NCI-H345 treated with DMSO at 0.1 percent for 48 hours (cell line): ENCODE results near the gene CSNK1E.

ENCODE experiments used
- DNase-seq: peaks from one replicate; lab custom pipeline; 2025; ENCODE audit not compliant: unreplicated experiment; lab: John Stamatoyannopoulos, UW

CSNK1E gene

DNA sequence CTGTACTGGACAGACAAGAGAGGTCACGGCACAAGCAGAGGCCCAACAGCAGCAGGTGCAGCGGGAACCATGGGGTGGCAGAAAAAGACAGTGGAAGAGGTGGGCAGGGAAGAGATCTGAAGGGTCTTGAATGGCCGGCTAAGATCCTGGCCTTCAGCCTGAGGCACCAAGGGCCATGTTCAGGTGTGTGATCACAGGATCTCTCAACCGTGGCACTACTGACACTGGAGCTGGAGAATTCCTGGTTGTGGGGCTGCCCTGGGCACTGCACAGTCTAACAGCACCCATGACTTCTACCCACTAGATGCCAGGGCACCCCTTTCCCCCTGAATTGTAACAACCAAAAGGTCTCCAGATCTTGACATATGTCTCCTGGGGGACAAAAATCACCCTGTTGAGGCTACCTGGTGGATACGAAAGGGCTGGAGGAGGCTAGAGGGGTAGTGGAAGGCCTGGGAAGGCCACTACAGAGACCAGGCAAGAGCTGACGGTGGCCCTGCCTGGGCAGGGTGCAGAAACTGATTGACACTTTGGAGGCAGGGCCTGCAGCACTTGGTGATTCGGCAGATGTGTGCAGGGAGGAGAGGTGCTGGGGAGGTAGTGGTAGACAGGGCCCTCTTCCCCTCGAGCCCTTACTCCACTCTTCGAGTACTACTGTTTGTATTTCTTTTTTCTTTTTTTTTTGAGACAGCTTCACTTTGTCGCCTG, 8.3 kb downstream of the CSNK1E start:
- DNase-seq: no peak

DNA sequence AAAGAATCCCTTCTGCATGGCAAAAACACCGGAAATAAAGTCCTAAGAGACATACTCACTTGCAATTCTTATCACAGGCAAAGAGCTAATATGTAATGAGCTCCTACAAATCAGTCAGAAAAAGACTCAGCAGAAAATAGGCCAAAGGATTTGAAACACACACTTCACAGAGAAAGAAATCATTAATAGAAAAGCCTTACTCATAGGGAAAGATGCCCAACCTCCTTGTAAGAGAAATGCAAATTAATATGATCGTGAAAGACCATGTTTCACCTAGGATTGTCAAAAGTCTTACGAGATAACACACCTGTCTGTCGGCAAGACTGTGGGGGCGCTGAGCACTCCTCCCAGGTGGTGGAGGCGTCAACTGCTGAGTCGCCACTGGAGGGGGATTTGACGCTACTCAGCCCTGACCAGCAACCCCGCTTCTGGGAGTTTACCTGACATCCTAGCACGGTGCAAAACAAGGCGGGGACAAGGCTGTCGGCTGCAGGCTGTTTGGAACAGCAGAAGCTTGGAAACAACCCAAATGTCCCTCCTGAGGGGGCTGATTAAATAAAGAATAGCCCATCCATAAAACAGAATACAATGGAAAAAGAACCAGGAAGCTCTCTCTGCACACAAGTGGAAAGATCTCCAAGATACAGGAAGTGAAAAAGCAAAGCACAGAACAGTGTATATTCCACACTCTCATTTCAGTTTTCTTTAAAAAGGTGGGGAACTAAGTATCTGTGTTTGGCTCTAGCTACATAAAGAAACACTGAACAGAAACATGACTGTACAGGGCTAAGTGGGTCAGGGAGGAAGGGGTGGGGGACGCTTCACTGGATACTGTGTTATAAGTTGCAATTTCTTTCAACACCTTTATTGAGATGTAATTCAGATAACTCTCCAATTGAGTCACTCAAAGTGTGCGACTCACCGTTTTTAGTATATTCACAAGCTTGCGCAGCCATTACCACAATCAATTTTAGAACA, 11.5 kb downstream of the CSNK1E start:
- peak; percentile 63 for DNase-seq

DNA sequence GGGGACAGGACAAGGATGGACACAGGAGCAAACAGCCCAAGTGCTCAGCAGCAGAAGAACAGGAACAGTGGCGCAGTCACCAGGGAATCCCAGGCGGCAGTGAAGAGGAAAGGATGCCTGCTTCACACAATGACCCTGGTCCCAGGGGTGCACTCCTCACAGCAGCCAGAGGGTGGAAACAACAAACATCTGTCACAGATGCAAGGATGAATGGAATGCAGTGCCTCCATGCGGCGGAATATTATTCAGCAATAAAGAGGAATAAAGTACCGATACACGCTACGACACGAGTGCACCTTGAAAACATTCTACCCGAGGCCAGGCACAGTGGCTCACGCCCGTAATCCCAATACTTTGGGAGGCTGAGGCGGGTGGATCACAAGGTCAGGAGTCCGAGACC, 12.7 kb downstream of the CSNK1E start:
- DNase-seq: no peak

DNA sequence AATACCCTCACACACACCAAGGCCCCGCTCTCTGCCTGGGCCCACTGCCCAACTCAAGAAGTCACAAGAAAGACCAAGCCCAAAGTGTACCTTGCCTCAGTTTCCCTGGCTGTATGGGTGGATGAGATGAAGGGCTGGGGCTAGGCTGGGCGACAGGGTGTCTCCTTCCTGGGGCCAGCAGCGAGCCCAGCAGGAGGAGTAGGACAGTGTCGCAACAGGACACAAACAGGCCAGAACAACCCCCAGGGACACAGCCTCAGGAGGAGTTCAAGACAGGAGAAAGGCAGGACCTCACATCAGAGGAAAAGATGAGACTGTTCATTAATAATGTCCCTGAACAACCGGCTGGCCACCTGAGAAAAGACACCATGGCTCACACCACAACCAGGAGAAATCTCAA, 13.3 kb downstream of the CSNK1E start:
- DNase-seq: no peak

DNA sequence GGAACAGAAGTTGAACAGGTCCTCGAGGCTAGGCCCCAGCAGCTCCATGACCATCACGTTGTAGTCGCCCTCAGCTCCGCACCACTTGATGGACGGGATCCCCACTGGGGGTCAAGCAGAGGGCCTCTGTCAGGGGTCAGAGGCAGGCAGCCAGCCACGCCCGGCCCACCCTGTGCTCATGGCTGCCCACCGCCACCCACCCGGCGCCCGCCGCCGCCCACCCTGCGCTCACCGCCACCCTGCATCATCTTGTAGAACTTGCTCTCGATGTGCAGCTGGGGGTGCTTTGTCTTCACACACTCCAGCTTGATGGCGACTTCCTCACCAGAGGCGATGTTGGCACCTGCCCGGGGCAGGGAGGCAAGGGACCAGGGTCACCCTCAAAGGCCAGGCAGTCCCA, 14.3 kb downstream of the CSNK1E start:
- no peak for DNase-seq

DNA sequence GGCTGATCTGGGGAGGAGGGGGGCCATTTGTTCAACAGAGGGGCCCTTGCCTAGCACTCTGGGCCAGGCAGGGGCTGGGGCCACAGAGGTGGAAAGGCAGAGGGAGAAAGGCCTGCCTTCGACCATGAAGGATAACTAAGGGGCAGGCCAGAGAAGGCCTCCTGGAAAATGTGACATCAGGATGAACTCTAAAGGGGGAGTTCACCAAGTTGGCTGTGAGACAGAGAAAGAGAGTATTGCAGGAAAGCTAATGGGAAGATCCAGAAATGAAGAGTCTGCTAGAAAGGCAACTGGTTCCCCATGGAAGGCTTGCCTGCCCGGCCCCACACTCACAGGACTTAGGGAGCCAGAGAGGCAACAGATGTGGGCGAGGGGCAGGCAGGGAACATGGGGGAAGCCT, 16.3 kb downstream of the CSNK1E start:
- no peak for DNase-seq

DNA sequence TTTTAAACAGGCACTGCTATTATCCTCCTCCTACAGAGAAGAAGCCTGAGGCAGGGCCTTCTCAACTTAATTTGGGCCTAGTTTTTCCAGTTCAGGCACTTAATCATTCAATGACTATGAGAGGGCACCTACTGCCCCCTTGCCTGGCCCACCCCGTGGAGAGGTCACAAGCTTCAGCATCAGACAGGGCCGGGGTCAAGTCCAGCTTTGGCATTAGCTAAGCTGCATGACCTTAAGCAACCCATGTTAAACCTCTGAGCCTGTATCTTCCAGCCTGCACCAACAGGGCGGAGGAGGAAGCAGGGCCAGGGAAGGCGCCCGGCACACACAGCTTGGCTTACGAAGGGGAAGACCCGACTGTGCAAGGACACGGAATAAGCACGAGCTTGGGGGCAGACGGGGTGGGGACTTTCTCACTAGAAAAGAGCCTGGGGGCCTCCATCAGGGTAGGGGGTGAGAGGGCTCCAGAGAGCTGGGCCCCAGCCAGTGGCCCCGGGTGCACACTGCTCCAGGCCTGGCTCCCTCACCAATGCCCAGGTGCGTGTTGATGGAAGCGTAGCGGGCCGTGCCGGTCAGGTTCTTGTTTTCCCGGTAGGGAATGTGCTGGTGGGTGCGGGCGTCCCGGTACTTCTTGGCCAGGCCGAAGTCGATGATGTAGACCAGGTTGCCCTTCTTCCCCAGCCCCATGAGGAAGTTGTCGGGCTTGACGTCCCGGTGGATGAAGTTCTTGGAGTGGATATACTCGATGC, 16.9 kb downstream of the CSNK1E start:
- DNase-seq: no peak

DNA sequence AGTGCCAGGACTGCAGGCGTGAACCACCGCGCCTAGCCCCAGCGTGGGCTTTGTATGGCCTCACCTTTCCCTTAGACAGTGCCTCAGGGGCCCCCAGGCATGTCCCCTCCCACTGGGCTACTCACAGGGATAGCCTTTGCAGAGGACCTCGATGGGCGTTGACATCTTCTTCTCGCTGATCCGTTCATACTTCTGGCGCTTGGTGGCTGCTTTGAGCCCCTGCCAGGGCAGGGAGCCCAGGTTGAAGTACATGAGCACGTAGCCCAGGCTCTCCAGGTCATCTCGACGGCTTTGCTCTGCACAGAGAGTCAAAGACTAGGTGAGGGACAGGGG, 17.5 kb downstream of the CSNK1E start:
- no peak for DNase-seq

DNA sequence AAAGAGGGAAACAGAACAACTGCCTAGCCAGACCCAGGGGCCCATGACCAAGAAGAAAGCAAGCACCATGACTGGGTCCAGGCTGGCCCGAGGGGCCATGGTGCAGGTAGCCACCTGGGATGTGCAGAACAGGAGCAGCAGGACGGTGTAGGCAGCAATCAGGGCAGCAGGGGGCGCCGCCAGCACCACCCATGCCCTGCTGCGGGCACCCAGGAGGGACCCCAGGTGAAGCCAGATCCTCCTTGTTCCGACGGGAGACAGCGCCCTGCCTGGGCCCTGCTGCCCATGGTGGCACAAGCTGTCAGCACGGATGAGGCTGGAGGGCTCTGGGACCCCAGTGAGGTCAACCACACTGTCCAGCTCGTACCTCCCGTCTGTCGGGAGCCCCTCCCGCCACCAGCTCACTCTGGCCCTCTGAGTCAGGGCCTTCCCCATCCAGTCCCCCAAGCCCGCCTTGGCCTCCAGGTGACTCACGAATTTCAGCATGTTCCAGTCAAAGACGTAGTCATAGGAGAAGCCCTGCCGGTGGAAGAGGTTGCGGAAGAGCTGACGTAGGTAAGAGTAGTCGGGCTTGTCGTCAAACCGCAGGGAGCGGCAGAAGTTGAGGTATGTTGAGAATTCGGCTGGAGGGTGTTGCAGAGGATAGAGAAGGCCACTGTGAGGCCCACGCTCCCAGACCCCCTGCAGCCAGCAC, 18.8 kb downstream of the CSNK1E start:
- no peak for DNase-seq

DNA sequence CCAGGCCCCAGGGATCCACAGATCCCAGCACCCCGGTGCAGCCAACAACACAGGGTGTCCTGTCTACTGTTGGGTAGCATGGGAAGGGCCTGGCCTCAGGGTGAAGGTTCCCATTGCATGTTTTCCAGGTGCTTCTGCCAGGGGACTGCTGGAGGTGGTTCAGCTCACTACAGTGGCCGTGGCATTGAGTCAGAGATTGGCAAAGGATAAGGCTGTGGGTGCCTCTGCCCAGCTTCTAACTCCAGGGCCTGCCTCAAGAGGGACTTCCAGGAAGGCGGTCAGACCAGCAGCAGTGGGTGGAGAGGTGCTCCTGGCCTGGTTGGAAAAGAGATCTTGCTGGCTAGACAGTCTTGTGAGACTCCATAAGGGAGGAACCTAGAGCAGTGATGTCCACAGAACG, 20.9 kb downstream of the CSNK1E start:
- DNase-seq: no peak

DNA sequence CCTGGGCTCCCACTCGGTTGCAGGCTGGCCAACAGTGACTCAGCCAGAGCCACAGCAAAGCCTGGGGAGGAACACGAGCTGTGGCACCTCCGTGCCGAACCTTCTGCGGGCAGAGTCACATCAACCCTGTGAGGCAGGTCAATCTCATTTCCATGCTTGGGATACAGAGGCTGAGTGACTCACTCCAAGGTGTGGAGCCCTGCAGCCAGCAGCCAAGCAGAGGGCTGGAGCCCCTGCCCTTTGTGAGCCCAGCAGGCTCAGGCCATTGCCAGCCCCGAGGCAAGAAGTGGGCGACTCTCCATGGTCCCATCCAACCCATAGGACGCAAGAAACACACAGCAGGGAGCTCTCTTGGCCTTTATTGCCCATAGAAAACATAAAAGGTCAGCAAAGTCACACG, 21.4 kb downstream of the CSNK1E start:
- no peak for DNase-seq

DNA sequence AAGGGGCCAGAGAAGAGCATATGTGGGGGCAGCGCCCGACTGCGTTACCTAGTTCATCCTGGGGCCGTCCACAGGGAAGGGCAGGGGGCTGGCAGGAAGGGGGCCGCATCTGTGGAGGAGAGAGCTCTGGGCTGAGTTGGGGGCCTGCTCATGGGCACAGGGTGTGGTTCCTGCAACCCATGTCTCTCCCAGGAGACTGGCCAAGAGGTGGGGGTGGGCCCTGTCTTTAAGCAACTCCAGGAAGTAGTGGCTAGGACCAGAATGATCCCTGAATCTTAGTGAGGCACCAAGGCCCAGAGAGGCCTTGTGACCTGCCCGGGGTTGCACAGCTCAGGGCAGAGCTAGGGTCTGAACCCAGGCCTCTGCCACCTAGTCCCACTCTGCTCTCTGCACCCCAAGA, 21.9 kb downstream of the CSNK1E start:
- DNase-seq: no peak

DNA sequence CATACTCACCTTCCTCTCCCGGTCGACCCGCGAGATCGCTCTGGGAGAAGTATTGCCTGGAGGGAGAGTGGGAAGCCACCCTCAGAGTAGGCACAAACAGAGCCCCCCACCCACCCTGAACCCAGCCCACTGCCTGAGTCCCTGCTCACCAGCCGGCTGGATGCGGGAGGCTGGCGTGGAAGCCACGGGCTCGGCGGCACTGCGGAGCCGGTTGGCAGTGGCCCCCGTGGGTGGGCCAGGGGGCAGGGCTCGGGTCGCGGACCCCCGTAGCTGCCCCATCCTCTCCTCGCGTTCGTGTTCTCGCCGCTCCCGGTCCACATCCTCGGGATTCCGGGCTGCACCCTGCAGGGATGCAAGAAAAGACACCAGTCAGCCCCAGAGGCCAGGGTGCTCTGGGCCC, 23.0 kb downstream of the CSNK1E start:
- no peak for DNase-seq

DNA sequence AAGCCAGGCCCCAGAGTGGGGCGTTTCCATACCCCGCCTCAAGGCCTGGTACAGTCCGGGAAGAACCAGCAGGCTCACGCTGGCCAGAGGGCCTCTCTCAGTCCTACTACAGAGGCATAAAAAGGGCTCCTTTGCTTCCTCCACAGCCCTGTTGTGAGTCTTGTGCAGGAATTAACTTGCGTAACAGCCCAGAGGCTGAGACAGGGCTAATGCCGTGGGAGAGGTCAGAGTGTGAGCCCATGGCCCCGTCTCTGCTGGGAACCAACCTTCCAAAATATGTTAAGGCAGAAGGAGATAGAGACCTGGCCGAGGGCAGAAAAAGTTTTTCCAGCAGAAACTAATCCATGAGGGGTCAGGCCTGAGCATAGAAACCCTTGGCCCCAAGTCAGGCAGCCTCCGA, 24.5 kb downstream of the CSNK1E start:
- no peak for DNase-seq

DNA sequence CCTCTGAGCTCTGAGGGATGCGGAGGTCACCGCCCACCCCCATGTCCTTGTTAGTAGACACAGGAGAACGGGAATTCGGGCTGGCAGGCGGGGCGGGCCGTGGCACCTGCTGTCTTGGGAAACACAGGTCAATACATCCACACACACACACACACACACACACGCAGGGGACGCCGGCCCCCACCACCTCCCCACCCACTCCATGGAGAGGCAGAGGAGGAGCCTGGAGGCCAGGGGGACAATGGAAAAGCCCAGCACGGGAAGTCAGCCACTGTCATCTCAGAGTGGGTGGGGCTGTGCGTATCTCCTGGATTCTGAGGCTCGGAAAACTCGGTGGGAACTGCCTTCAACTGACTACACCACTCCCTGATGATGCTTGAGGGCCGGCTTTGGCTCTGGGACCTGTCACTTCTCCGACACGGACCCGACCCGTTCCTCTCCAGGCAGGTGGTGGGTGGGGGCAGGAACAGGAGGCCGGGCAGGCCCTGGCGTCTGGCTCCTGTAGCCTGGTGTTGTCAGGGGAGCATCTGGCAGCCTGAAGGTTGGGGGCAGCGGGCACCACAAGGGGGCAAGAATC, 25.9 kb downstream of the CSNK1E start:
- DNase-seq: peak; percentile 29

DNA sequence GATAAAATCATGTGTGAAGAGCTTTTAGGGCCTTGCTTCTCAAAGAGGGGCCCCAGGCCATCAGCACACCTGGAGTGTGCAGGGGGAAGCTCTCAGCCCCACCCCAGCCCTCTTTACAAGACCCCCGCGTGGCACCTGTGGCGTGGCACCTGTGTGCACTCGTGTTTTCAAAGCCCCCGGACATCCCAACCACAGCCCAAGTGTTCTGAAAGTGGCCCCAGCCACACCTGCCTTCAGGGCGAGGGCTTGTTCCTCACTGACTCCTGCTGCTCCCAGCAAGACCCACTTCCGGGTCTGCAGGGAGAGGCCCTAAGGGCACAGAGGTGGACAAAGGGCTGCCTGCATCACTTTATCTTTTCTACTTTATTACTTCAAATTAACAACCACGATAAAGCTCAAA, 26.9 kb downstream of the CSNK1E start:
- no peak for DNase-seq

DNA sequence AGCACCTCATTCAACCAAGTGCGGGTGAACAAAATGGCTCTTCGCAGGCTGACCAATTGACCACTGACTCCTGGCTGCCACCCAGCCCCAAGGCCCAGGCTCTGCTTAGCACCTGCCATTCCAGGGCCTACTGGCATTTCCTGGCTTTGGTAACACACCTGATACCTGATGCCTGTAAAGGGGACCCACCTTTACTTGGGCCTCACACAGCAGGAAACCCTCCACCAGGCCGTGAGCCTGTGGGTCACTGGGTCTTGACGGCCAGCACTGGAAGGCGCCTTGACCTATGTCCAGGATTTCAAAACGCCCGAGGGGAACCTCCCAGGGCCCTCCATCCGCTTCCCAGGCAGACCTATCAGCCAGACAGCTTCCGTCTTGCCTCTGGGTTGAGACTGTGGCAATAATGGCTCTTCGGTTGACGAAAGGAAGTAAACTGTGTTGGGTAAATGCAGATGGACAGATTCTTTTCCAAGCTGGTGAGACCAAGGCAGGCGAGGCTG, 27.6 kb downstream of the CSNK1E start:
- DNase-seq: no peak

DNA sequence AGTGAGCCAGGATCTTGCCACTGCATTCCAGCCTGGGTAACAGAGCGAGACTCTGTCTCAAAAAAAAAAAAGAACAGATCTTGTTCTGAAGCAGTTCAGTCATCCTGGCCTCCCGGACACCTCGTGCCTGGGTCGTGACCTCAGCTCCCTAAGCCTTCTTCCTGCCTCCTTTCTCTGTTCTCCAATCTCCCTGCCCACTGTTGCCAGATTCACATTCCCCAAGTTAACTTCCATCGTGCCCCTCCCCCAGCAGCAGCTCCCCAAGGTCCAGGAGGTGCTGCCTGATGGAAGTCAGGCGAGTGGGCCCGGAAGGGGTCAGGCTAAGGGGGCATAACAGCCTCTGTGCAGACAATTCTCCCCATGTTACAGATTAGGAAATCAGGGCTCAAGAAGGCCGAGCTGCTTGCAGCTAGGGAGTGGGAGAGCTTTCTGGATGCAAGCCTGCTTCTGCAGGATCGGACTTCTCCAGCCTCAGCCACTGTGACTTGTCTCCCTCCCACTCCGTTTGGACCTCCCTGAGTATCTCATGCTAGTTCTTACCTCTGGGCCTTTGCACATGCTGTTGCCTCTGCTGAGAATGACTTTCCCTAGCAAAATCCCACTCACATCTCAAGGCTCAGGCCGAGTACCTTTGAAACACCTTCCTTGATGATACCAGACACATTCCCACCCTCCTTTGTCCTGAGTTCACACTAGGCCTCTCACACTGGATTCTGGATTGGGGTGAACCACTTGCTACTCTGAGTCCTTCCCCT, 30.1 kb downstream of the CSNK1E start:
- no peak for DNase-seq

DNA sequence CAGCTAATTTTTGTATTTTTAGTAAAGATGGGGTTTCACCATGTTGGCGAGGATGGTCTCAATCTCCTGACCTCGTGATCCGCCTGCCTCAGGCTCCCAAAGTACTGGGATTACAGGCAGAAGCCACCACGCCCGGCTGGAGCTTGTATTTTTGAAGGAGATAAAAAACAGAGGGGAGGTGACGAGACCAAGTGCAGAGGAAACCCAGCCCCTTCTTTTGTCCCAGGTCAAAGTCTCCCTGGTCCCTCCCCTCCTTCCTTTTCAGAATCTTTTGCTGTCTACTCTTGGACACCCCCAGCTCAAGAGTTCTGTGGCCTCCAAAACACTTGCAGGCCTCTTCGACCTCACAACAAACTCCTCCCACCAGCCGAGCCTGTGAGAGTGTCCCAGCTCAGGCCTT, 32.2 kb downstream of the CSNK1E start:
- DNase-seq: no peak

DNA sequence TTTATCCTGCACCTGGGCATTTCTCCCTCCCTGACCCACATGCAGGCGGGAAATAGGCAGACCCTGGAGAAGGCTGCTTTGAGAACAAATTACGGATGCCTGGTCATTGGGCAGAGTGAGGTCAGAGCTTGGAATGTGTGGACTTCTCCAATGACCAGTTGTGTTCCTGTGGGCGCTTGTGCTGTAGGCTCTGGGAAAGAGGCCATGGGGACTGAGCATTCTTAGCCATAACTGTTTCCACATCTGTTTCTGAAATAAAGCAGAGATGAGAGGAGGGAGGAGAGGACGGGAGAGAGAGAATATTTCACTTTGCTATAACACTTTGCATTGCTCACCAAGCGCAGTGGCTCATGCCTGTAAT, 33.2 kb downstream of the CSNK1E start:
- no peak for DNase-seq
